ENCODE data around the gene THEM4. TPM values are rescaled to one million over a fixed set of nuclear protein-coding genes. Genes with fewer than 3 reads are reported as not detected.

Gene THEM4
- total and polyA plus RNA-seq, 4 experiments from 2014 or later = 105 to 122 (median 109) TPM

DNA sequence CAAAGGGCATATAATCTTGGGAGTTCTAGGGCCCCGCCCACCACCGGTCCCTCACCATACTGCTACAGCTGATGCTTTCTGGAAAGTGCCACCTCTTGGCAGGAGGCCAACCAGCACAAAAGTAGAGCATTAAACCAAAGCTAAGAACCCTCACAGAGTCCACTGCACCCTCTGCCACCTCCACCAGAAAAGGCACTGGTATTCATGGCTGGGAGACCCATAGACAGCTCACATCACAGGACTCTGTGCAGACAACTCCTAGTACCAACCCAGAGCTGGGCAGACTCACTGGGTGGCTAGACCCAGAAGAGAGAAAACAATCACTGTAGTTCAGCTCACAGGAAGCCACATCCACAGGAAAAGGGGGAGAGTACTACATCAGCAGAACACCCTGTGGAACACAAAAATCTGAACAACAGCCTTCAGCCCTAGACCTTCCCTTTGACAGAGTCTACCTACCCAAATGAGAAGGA is 10.8 kb downstream of the THEM4 start:
- CTCF ChIA-PET (ENCODE audit: partially characterized antibody) = interaction anchor here (0.8 to 4.8 kb wide), 13 partner anchors 10 to 115 kb away, joined by 3 to 48 read pairs (median 6); partner anchors contain the start of gene THEM4
- no peaks in the 10 kb centered on the region for H3K27me3 Mint-ChIP-seq
- peaks cover 16% of the 10 kb centered on the region for H3K36me3 ChIP-seq (ENCODE audit: insufficient read depth, low read length)
- H3K27me3 ChIP-seq (ENCODE audit: insufficient read depth, low read length) = no peaks in the 10 kb centered on the region
- H3K27ac Mint-ChIP-seq = peak overlapping the region; percentile 90 to 97 (median 94)
- DNase-seq = peak; percentile 82 to 86 (median 84)
- POLR2A ChIA-PET (ENCODE audit: partially characterized antibody) = interaction anchor here (0.6 to 14.5 kb wide), 24 partner anchors 9 to 1324 kb away, joined by 3 to 248 read pairs (median 4); partner anchors contain the start of genes S100A11 and THEM4
- peak overlapping the region; percentile 54 for H3K27ac ChIP-seq (ENCODE audit: low read depth, low read length)
- peaks cover 44 to 50% of the 10 kb centered on the region in 2 donors for H3K36me3 Mint-ChIP-seq
- H3K4me1 Mint-ChIP-seq = peaks cover 56 to 86% (median 68%) of the 10 kb centered on the region in 4 donors
- intact Hi-C loops (cut with micrococcal nuclease) = no loop called here
- no peaks in the 10 kb centered on the region for H3K9me3 ChIP-seq (ENCODE audit: control insufficient read depth in 1 of 2, low read length in 2 of 2)
- peak overlapping the region; percentile 26 to 52 for H3K4me3 ChIP-seq (ENCODE audit: low read length in 2 of 2)
- peak overlapping the region; percentile 73 to 89 (median 78) for H3K4me3 Mint-ChIP-seq
- H3K4me1 ChIP-seq (ENCODE audit: insufficient read depth, low read length) = peaks cover 91% of the 10 kb centered on the region
- peaks cover 0 to 35% (median 30%) of the 10 kb centered on the region in 8 donors for H3K9me3 Mint-ChIP-seq

GRCh38 chr1:151897991-151898431 is 11.3 kb downstream of the THEM4 start:
- Mint-ChIP-seq H3K4me3 (peak overlapping the region; percentile 73 to 89 (median 78)), H3K9me3 (peaks cover 0 to 35% (median 30%) of the 10 kb centered on the region in 8 donors), H3K27me3 (no peaks in the 10 kb centered on the region), H3K36me3 (peaks cover 46 to 52% of the 10 kb centered on the region in 2 donors), H3K4me1 (peaks cover 57 to 86% (median 68%) of the 10 kb centered on the region in 4 donors), H3K27ac (peak overlapping the region; percentile 90 to 97 (median 94))
- no peaks in the 10 kb centered on the region for H3K9me3 ChIP-seq (ENCODE audit: control insufficient read depth in 1 of 2, low read length in 2 of 2)
- peaks cover 19% of the 10 kb centered on the region for H3K36me3 ChIP-seq (ENCODE audit: insufficient read depth, low read length)
- peaks cover 86% of the 10 kb centered on the region for H3K4me1 ChIP-seq (ENCODE audit: insufficient read depth, low read length)
- H3K27me3 ChIP-seq (ENCODE audit: insufficient read depth, low read length) = no peaks in the 10 kb centered on the region
- intact Hi-C loops (cut with micrococcal nuclease) = no loop called here
- peak overlapping the region; percentile 54 for H3K27ac ChIP-seq (ENCODE audit: low read depth, low read length)
- peak overlapping the region; percentile 26 to 52 for H3K4me3 ChIP-seq (ENCODE audit: low read length in 2 of 2)
- DNase-seq = peak in 1 of 5 donors; percentile 46
- ChIA-PET CTCF (ENCODE audit: partially characterized antibody) (interaction anchor here (0.8 to 4.8 kb wide), 13 partner anchors 10 to 116 kb away, joined by 3 to 48 read pairs (median 6); partner anchors contain the start of gene THEM4), POLR2A (ENCODE audit: partially characterized antibody) (interaction anchor here (0.6 to 14.5 kb wide), 24 partner anchors 9 to 139 kb away, joined by 3 to 248 read pairs (median 4); partner anchors contain the start of genes C2CD4D, S100A10, S100A11 and THEM4)

GRCh38 chr1:151893176-151893924 is 16.0 kb downstream of the THEM4 start:
- intact Hi-C loops (cut with micrococcal nuclease) = no loop called here
- H3K4me1 ChIP-seq (ENCODE audit: insufficient read depth, low read length) = peaks cover 61% of the 10 kb centered on the region
- peaks cover 0 to 2% (median 0%) of the 10 kb centered on the region in 8 donors for H3K9me3 Mint-ChIP-seq
- DNase-seq = no peak
- H3K9me3 ChIP-seq (ENCODE audit: control insufficient read depth in 1 of 2, low read length in 2 of 2) = no peaks in the 10 kb centered on the region
- peak overlapping the region; percentile 24 to 89 (median 72) for H3K27ac Mint-ChIP-seq
- H3K4me3 Mint-ChIP-seq = peak overlapping the region in 1 of 8 donors; percentile 57
- H3K36me3 ChIP-seq (ENCODE audit: insufficient read depth, low read length) = peaks cover 23% of the 10 kb centered on the region
- POLR2A ChIA-PET (ENCODE audit: partially characterized antibody) = interaction anchor here (1.4 to 14.5 kb wide), 2 partner anchors 14 to 52 kb away, joined by 4 to 248 read pairs; partner anchors contain the start of gene THEM4
- no peak overlapping the region for H3K4me3 ChIP-seq (ENCODE audit: low read length in 2 of 2)
- CTCF ChIA-PET (ENCODE audit: partially characterized antibody) = interaction anchor here (0.6 to 6.9 kb wide), 4 partner anchors 12 to 388 kb away, joined by 3 to 118 read pairs (median 3); no protein-coding TSS in a partner anchor
- H3K36me3 Mint-ChIP-seq = peaks cover 55 to 56% of the 10 kb centered on the region in 2 donors
- H3K27ac ChIP-seq (ENCODE audit: low read depth, low read length) = no peak overlapping the region
- H3K27me3 ChIP-seq (ENCODE audit: insufficient read depth, low read length) = no peaks in the 10 kb centered on the region
- no peaks in the 10 kb centered on the region for H3K27me3 Mint-ChIP-seq
- peaks cover 52 to 78% (median 65%) of the 10 kb centered on the region in 4 donors for H3K4me1 Mint-ChIP-seq

DNA sequence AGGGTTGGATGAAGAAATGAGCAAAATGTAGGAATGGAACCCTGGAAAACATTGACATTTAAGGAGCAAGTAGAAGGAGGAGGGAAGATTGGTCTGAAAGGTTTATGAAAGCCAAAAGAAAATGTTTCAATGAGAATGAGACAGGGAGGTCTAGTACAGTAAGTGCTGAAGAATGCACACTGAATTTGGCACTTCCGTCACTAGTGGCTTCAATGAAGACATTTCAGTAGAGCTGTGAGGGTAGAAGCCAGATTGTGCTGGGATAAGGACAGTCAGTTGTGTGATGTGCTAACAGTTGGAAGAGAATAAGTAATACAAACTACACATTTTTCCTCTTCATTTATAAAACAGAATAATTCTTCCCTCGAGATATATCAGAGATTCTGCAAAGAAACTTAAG is 17.1 kb downstream of the THEM4 start:
- no peak overlapping the region for H3K27ac ChIP-seq (ENCODE audit: low read depth, low read length)
- no peaks in the 10 kb centered on the region for H3K9me3 ChIP-seq (ENCODE audit: control insufficient read depth in 1 of 2, low read length in 2 of 2)
- CTCF ChIA-PET (ENCODE audit: partially characterized antibody) = interaction anchor here (1.3 to 6.9 kb wide), 2 partner anchors 13 to 108 kb away, joined by 3 to 118 read pairs; no protein-coding TSS in a partner anchor
- peaks cover 49% of the 10 kb centered on the region for H3K4me1 ChIP-seq (ENCODE audit: insufficient read depth, low read length)
- H3K4me3 Mint-ChIP-seq = peak overlapping the region in 2 of 8 donors; percentile 11 to 31
- H3K4me1 Mint-ChIP-seq = peaks cover 43 to 67% (median 53%) of the 10 kb centered on the region in 4 donors
- no peak overlapping the region for H3K4me3 ChIP-seq (ENCODE audit: low read length in 2 of 2)
- no peak for DNase-seq
- peaks cover 61% of the 10 kb centered on the region in 2 donors for H3K36me3 Mint-ChIP-seq
- no peaks in the 10 kb centered on the region for H3K27me3 Mint-ChIP-seq
- H3K36me3 ChIP-seq (ENCODE audit: insufficient read depth, low read length) = peaks cover 28% of the 10 kb centered on the region
- intact Hi-C loops (cut with micrococcal nuclease) = no loop called here
- POLR2A ChIA-PET (ENCODE audit: partially characterized antibody) = interaction anchor here (1.2 to 14.5 kb wide), 2 partner anchors 15 to 42 kb away, joined by 3 to 248 read pairs; partner anchors contain the start of gene THEM4
- H3K27me3 ChIP-seq (ENCODE audit: insufficient read depth, low read length) = no peaks in the 10 kb centered on the region
- peak overlapping the region; percentile 61 to 95 (median 84) for H3K27ac Mint-ChIP-seq
- H3K9me3 Mint-ChIP-seq = peaks cover 0 to 2% (median 0%) of the 10 kb centered on the region in 8 donors

DNA sequence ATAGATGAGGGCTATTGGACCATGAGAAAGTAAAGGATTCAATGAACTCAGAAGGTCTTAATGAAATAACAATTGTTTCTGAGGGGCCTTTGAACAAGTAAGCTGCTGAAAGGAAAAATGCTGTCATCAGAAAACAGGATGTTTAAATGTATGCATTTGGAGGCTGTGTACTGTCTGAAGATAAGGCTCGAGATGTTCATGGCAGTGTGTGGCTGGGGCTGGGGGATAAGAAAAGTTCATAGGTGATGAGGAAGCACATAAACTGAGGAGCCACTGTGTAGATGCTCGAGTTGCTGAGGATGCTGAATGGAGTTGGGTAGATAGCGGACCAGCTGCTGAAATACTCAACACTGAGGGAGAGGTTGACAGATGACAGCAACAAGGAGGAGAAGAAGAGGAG is 17.8 kb downstream of the THEM4 start:
- intact Hi-C loops (cut with micrococcal nuclease) = loop anchor here (2.0 kb wide), 1 partner anchor 13 kb away; no protein-coding TSS in a partner anchor
- Histone ChIP-seq H3K27ac (ENCODE audit: low read depth, low read length) (no peak overlapping the region), H3K4me3 (ENCODE audit: low read length in 2 of 2) (no peak overlapping the region), H3K9me3 (ENCODE audit: control insufficient read depth in 1 of 2, low read length in 2 of 2) (no peaks in the 10 kb centered on the region), H3K36me3 (ENCODE audit: insufficient read depth, low read length) (peaks cover 28% of the 10 kb centered on the region), H3K27me3 (ENCODE audit: insufficient read depth, low read length) (no peaks in the 10 kb centered on the region), H3K4me1 (ENCODE audit: insufficient read depth, low read length) (peaks cover 42% of the 10 kb centered on the region)
- DNase-seq = no peak
- Mint-ChIP-seq H3K9me3 (peaks cover 0 to 2% (median 0%) of the 10 kb centered on the region in 8 donors), H3K4me3 (peak overlapping the region in 7 of 8 donors; percentile 2 to 64 (median 14)), H3K27ac (peak overlapping the region; percentile 61 to 95 (median 84)), H3K36me3 (peaks cover 66 to 67% of the 10 kb centered on the region in 2 donors), H3K27me3 (no peaks in the 10 kb centered on the region), H3K4me1 (peaks cover 36 to 60% (median 47%) of the 10 kb centered on the region in 4 donors)
- POLR2A ChIA-PET (ENCODE audit: partially characterized antibody) = interaction anchor here (1.2 to 14.5 kb wide), 4 partner anchors 16 to 109 kb away, joined by 3 to 248 read pairs (median 4); partner anchors contain the start of gene THEM4
- CTCF ChIA-PET (ENCODE audit: partially characterized antibody) = interaction anchor here (1.0 to 6.9 kb wide), 7 partner anchors 13 to 108 kb away, joined by 3 to 118 read pairs (median 5); partner anchors contain the start of gene THEM4

DNA sequence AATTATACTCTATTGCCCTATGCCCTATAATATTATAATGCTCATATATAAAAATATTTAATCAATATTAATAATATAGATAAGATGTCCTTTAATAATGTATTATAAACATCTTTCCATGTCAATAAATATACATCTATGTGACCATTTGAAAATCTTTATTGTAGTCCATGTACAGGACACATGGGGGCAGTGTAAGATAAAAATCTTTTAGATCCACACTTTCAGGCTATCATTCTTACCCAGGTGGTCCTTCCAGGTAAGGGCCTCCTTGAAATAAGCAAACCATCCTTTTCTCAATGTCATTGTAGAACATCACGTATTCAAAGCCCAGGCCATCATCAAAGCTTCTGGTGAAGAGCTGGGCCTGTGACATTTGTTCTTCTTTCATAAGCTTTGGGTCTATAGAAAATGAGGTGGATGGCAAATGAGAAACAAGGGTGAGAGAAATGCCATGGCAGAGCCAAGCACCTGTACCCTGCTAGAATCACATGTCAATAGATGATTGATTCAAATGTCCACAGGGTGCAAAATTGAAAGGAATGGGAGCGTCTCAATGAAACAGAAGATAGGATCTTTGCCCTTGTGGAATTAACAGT is 20.2 kb downstream of the THEM4 start:
- H3K4me1 Mint-ChIP-seq = peaks cover 27 to 38% (median 33%) of the 10 kb centered on the region in 4 donors
- Histone ChIP-seq H3K36me3 (ENCODE audit: insufficient read depth, low read length) (peaks cover 18% of the 10 kb centered on the region), H3K9me3 (ENCODE audit: control insufficient read depth in 1 of 2, low read length in 2 of 2) (no peaks in the 10 kb centered on the region), H3K4me1 (ENCODE audit: insufficient read depth, low read length) (peaks cover 21% of the 10 kb centered on the region), H3K27ac (ENCODE audit: low read depth, low read length) (no peak overlapping the region), H3K27me3 (ENCODE audit: insufficient read depth, low read length) (no peaks in the 10 kb centered on the region), H3K4me3 (ENCODE audit: low read length in 2 of 2) (no peak overlapping the region)
- peaks cover 56 to 60% of the 10 kb centered on the region in 2 donors for H3K36me3 Mint-ChIP-seq
- H3K27ac Mint-ChIP-seq = peak overlapping the region in 6 of 7 donors; percentile 18 to 84 (median 64)
- DNase-seq = peak in 4 of 5 donors; percentile 27 to 45 (median 34)
- H3K4me3 Mint-ChIP-seq = no peak overlapping the region
- no peaks in the 10 kb centered on the region for H3K27me3 Mint-ChIP-seq
- ChIA-PET CTCF (ENCODE audit: partially characterized antibody) (interaction anchor here (1.0 to 6.9 kb wide), 9 partner anchors 9 to 124 kb away, joined by 3 to 118 read pairs (median 13); no protein-coding TSS in a partner anchor), POLR2A (ENCODE audit: partially characterized antibody) (interaction anchor here (2.9 to 14.5 kb wide), 2 partner anchors 9 to 18 kb away, joined by 13 to 248 read pairs; partner anchors contain the start of gene THEM4)
- H3K9me3 Mint-ChIP-seq = peaks cover 0 to 2% (median 0%) of the 10 kb centered on the region in 8 donors
- intact Hi-C loops (cut with micrococcal nuclease) = loop anchor here (1.0 kb wide), 3 partner anchors 45 to 112 kb away; no protein-coding TSS in a partner anchor
